Middle frontal gyrus (tissue), 1 donor: ENCODE data around the gene TARM1.
"Not testable (repeated sequence)": the region's sequence is repeated elsewhere in the genome, so short reads cannot be mapped to it uniquely, and the experiment has no call there.

Source experiments
- DNase-seq: peaks from one replicate; pipeline ENCODE4 v3.0.0-alpha.2; 2015; ENCODE audit warnings: low spot score; ENCODE audit errors: extremely low spot score

The TARM1 gene

GRCh38 chr19:54099903-54100255 lies 18.7 kb upstream of the TARM1 start:
- DNase-seq = not testable (repeated sequence)

DNA sequence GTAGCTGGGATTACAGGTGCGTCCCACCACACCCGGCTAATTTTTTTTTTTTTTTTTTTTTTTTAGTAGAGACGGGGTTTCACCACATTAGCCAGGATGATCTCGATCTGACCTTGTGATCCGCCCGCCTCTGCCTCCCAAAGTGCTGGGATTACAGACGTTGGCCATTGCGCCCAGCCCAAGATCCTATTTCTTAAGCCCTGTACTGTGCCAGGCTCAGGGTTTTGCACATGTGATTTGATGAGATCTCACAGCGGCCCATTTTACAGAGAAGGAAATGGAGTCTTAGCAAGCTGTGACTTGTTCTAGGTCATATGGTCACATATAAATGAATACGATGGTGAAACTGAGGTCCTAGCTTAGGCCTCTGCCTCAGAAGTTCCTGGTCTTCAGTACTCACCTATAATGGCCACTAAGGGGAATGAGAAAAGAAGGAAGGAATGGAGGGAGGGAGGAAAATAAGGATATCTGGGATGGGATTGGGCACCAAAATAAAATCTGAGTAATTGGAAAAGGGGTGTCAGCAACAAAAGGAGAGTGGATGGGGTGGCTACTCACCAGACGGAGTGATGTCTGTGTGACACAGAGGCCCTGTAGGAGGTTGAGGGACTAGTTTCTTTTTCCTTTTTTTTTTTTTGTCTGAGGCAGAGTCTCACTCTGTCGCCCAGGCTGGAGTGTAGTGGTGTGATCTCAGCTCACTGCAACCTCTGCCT lies 18.2 kb upstream of the TARM1 start:
- DNase-seq = no peak

GRCh38 chr19:54096617-54097106 lies 15.5 kb upstream of the TARM1 start:
- no peak for DNase-seq

GRCh38 chr19:54095859-54096616 lies 14.9 kb upstream of the TARM1 start:
- DNase-seq = not testable (repeated sequence)

DNA sequence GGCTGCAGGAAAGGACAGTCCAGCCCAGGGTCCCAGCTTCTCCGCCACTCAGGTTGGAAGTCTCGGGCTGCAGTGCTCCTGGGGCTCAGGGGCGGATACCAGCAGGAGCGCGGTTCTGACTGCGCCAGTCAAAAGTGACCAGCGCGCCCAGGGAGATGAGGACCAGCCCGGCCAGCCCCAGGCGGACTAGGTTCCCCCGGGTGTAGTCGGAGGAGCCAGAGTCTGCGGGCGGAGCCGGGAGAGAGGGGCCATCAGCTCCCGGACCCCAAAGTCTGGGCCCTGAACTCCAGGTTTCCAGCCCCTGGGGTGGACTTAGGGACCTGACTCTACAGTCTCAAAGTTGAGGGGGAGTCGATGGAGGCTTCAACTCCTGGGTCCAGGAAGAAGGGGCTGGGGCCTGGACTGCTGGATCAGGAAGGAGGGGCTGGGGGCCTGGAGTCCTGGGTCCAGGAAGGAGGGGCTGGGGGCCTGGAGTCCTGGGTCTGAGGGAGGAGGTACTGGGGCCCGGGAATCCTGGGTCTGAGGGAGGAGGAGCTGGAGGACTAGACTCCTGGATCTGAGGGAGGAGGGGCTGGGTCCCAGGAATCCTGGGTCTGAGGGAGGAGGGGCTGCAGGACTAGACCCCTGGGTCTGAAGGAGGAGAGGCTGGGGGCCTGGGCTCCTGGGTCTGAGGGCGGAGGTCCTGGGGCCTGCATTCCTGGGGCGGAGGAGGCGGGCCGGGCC lies 14.1 kb upstream of the TARM1 start:
- DNase-seq = no peak

- no peak for DNase-seq
Measured at GRCh38 chr19:54094426-54095000, 13.3 kb upstream of the TARM1 start.

- no peak for DNase-seq
Measured at GRCh38 chr19:54084410-54084809, 3.2 kb upstream of the TARM1 start.

DNA sequence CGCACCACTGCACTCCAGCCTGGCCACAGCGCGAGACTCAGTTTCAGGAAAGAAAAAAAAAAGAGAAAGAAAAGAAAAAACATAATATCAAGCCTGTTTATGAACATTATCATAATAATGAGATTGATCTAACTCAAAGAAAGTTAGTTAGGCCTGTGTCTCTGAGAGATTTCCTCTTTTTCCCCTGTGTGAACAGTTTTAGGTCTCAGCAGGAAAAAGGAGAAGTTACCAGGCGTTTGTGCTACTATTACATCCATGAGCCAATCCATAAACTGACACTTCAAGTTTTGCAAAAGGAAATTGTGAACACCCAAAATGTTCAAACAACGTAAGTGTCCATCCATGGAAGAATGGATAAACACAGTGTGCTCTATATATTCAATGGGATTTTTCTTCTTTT lies 3.8 kb downstream of the TARM1 start:
- DNase-seq = no peak

DNA sequence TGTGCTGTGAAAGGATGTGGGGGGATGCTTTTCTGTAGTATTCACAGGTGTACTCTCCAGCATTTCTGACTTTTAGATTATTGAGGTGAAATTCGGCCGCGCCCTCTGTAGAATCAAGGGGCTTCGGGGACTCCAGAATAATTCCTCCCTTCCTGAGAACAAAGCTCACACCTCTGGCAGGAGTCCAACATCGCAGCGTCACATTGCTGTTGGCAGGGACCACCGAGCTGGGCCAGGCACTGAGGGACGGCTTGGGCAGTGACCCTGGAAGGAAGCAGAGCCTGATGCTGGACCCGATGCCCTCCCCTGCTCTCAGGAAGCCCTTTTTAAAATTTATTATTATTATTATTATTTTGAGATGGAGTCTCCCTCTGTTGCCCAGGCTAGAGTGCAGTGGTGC lies 6.3 kb downstream of the TARM1 start:
- no peak for DNase-seq

GRCh38 chr19:54073829-54074228 lies 7.3 kb downstream of the TARM1 start:
- no peak for DNase-seq

DNA sequence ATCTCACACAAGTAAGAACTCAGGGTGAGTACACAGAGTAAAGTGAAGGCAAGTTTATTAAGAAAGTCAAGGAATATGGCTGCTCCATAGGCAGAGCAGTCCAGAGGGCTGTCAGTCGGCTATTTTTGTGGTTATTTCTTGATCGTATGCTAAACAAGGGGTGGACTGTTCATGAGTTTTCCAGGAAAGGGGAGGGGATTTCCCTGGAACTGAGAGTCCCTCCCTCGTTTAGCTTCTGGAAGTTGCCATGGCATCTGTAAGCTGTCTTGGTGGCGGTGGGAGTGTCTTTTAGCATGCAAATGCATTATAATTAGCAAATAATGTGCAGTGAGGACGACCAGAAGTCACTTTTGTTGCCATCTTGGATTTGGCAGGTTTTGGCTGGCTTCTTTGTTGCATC lies 11.7 kb downstream of the TARM1 start:
- DNase-seq = no peak

DNA sequence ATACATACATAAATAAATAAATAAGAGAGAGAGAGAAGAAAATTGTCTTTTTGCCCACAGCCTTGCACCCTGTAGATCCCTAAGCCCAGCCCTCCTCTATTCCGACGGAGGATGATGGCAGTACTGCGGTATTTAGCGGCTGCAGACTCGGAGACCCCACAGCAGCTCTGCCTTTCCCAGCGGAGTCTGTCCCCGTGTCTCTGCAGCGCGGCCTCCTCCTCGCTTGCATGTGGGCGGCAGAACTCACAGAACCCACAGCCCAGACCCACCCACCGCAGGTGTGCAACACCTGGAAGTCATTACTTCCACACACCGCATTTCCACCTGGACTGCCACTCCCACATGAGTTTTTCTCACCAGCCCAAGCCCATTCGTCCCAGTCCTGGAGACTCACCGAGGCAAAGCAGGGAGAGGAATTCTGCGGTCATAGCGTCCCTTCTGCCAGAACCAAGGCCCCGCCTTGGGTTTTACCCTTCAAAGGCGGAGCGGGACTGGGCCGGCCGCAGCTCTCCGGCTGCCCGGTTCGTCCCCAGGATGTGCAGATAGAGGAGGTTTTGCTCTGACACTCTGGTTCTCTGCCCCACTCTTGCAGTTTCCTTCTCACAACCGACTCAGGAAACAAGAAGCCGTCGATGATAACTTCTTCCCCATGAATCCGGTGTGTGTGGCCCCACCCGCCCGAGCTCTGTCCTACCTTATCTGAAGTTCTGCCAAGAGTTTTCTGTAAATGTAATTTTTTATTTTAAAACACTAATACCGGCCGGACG lies 17.6 kb downstream of the TARM1 start, which contains the start of gene VSTM1:
TSS of gene VSTM1 (minus strand) at position 548 of the 767 bp plus-strand sequence. CDS start at position 428, 120 bp downstream.
- no peak for DNase-seq

DNA sequence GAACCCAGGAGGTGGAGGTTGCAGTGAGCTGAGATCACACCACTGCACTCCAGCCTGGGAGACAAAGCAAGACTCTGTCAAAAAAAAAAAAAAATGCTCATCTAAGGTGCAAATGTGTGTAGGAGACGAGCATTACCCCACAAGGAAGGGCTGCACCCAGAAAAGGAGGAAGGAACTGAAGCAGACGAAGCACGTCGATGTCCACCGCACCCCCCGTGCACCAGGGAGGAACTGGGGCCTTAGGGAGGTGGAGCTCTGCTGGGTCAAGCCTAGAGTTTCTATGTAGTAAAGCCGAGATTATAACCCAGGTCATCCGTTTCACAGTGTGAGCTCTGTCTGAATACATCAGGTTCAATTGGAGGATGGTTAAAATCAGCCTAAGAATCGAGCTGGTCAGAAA lies 18.5 kb downstream of the TARM1 start:
- DNase-seq = no peak

- DNase-seq = no peak
Measured at GRCh38 chr19:54047616-54048015, 33.5 kb downstream of the TARM1 start.

- no peak for DNase-seq
Measured at GRCh38 chr19:54045771-54046170, 35.4 kb downstream of the TARM1 start.

GRCh38 chr19:54042989-54043388 lies 38.2 kb downstream of the TARM1 start:
- no peak for DNase-seq

DNA sequence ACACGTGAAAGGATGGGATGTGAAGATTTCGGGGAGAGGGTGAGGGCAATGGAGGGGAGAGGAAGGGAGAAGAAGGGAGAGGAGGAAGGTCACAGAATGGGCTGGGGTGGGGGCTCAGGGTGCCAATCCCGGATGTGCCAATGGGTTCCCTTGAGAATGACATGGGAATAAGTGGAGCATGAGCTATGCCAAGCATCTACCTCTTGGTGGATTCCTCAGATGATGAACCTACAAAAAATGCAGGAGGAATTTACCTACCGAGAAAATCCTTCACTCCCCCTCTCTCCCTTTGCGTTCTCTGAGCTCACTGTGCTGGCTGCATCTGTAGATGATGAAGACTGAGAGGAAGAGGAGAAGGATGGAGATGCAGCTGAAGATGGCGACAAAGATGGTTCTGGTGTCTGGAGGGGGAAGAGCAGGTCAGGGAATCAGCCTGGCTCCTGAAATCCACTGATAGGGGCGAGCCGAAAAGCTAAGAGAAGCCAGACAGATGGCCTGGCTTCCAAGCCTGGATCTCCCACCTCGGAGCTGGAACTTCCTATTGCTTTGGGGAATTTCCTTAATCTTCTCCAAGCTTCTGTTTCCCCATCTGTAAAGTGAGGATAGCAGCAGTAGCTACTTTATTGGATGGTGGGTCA lies 39.1 kb downstream of the TARM1 start:
- no peak for DNase-seq

- no peak for DNase-seq
Measured at GRCh38 chr19:54040003-54040402, 41.2 kb downstream of the TARM1 start.

DNA sequence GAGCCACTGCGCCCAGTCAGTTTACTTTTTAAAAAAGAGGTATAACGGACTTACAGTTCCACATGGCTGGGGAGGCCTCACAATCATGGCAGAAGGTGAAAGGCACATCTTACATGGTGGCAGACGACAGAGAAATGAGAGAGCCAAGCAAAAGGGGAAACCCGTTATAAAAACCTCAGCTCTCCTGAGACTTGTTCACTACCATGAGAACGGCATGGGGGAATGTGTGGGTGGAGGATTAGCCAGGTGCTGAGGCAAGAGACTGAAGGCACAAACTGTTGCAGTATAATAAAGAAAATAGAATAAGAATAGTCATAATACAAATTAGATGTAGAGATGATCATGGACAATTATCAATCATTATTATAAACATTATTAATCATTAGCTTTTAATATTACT lies 44.6 kb downstream of the TARM1 start:
- not testable (repeated sequence) for DNase-seq
